ENCODE data around the gene EFHD2. TPM values are rescaled to one million over a fixed set of nuclear protein-coding genes. Genes with fewer than 3 reads are reported as not detected.

Gene EFHD2
- total RNA-seq, 1 experiment from 2014 or later = 69.7 TPM

- ChIA-PET POLR2A (no interaction called here), CTCF (no interaction called here), RAD21 (ENCODE audit: low non-redundant PET in 1 of 2, low total read pairs in 2 of 2, uncharacterized antibody in 2 of 2, unreplicated experiment in 2 of 2) (no interaction called here)
- no peaks in the 10 kb centered on the region for H3K79me2 ChIP-seq (ENCODE audit: insufficient read depth, low read length)
- DNase-seq (ENCODE audit: low read depth, low spot score) = no peak
- peaks cover 0 to 5% of the 10 kb centered on the region in 2 experiments; a peak in 1 of 4 replicates for H3K4me1 ChIP-seq (ENCODE audit: control insufficient read depth in 1 of 2, insufficient read depth in 2 of 2, low read length in 2 of 2)
- H2AFZ ChIP-seq (ENCODE audit: low read depth, low read length, poor library complexity, severe bottlenecking) = no peak overlapping the region
- H3K36me3 ChIP-seq (ENCODE audit: control insufficient read depth in 1 of 2, insufficient read depth in 2 of 2, low read length in 2 of 2) = no peaks in the 10 kb centered on the region
- TF ChIP-seq ZBTB33 (IDR thresholded peaks at IDR 0.05; ENCODE audit: extremely low read depth, insufficient replicate concordance, low read length) (no peak), SP1 (IDR thresholded peaks at IDR 0.05; ENCODE audit: low read depth) (no peak), CTCF (IDR thresholded peaks at IDR 0.05 in 2 of 3, conservative IDR thresholded peaks at IDR 0.05 in 1 of 3; ENCODE audit: borderline replicate concordance in 1 of 3, insufficient read depth in 1 of 3, low read depth in 2 of 3, low read length in 2 of 3) (no peak), TCF7L2 (IDR thresholded peaks at IDR 0.05; ENCODE audit: borderline replicate concordance, extremely low read depth, insufficient read depth, insufficient read length) (no peak), EZH2 (IDR thresholded peaks at IDR 0.05) (no peak), ZFX (IDR thresholded peaks at IDR 0.05) (no peak), EZH2phosphoT487 (IDR thresholded peaks at IDR 0.05; ENCODE audit: borderline replicate concordance) (no peak), CEBPB (IDR thresholded peaks at IDR 0.05; ENCODE audit: low read depth) (no peak), EGR1 (IDR thresholded peaks at IDR 0.05; ENCODE audit: low read depth) (no peak), ZNF274 (IDR thresholded peaks at IDR 0.05; ENCODE audit: low read depth, low read length) (no peak)
- no peak overlapping the region for H3K27ac ChIP-seq (ENCODE audit: low read depth, low read length)
- H3K9me2 ChIP-seq (ENCODE audit: insufficient read depth) = no peaks in the 10 kb centered on the region
- intact Hi-C loops (cut with micrococcal nuclease) = no loop called here
- H3K4me2 ChIP-seq (ENCODE audit: low read length) = no peak overlapping the region
- H3K9me3 ChIP-seq (ENCODE audit: control insufficient read depth in 1 of 2, insufficient read depth in 1 of 2, low read depth in 1 of 2, low read length in 2 of 2) = no peaks in the 10 kb centered on the region
- no peaks in the 10 kb centered on the region for H4K20me1 ChIP-seq (ENCODE audit: insufficient read depth)
- no peaks in the 10 kb centered on the region for H3K27me3 ChIP-seq (ENCODE audit: insufficient read depth, low read length)
- BruUV-seq (replicated peaks) = no TSS peak
- H3K9ac ChIP-seq (ENCODE audit: low read length) = no peak overlapping the region
- no peak for ATAC-seq
- no peak overlapping the region for H3K4me3 ChIP-seq (replicated peaks in 1 of 2; ENCODE audit: low read depth in 1 of 2, low read length in 2 of 2)
Observed at GRCh38 chr1:15402809-15403450, 6.8 kb upstream of the EFHD2 start.

Data from HCT116 (cell line).